Karpas-422 (cell line): Measurements from ENCODE around the gene ZBTB34. TPM values are rescaled to one million over a fixed set of nuclear protein-coding genes. Genes with fewer than 3 reads are reported as not detected.

Source experiments
- DNase-seq: peaks from one replicate; pipeline ENCODE4 v3.0.0-alpha.2; 2015
- H2AFZ ChIP-seq: fragments of 200-600 bp; sonication (generic); 2 replicates; pipeline ENCODE4 v1.6.1; 2014; ENCODE audit warnings: antibody characterized with exemption, low read length, mixed read lengths
- H3K27ac ChIP-seq: fragments of 200-600 bp; sonication (generic); 2 replicates; pipeline ENCODE4 v1.5.1; 2014; ENCODE audit warnings: mild to moderate bottlenecking, low read length, moderate library complexity
- H3K27me3 ChIP-seq: fragments of 200-600 bp; sonication (generic); 2 replicates; pipeline ENCODE4 v1.6.1; 2014; ENCODE audit warnings: low read length, mixed read lengths
- H3K36me3 ChIP-seq: fragments of 200-600 bp; sonication (generic); 2 replicates; pipeline ENCODE4 v1.6.1; 2014; ENCODE audit warnings: low read length, mixed read lengths; ENCODE audit not compliant: insufficient read depth
- H3K4me1 ChIP-seq: fragments of 200-600 bp; sonication (generic); 2 replicates; pipeline ENCODE4 v1.6.1; 2014; ENCODE audit warnings: mild to moderate bottlenecking, low read length, mixed read lengths
- H3K4me2 ChIP-seq: fragments of 200-600 bp; sonication (generic); 2 replicates; pipeline ENCODE4 v1.6.1; 2014; ENCODE audit warnings: low read length, low read depth, mild to moderate bottlenecking; ENCODE audit not compliant: poor library complexity, severe bottlenecking
- H3K4me3 ChIP-seq: fragments of 200-600 bp; sonication (generic); 2 replicates; pipeline ENCODE4 v1.5.1; 2014; ENCODE audit warnings: mild to moderate bottlenecking, antibody characterized with exemption, low read length, mixed read lengths
- H3K79me2 ChIP-seq: fragments of 200-600 bp; sonication (generic); 2 replicates; pipeline ENCODE4 v1.6.1; 2014; ENCODE audit warnings: mild to moderate bottlenecking, low read length, mixed read lengths
- H3K9ac ChIP-seq: fragments of 200-600 bp; sonication (generic); 2 replicates; pipeline ENCODE4 v1.6.0; 2014; ENCODE audit warnings: low read length
- H3K9me2 ChIP-seq: fragments of 200-600 bp; sonication (generic), shearing (Covaris generic); replicated peaks from 2 replicates; pipeline ENCODE4 v1.6.0; 2014; ENCODE audit warnings: mild to moderate bottlenecking, low read length, moderate library complexity; ENCODE audit not compliant: insufficient read depth
- H3K9me3 ChIP-seq: fragments of 300-700, 200-600 bp; sonication (generic); 2 replicates; pipeline ENCODE4 v1.6.1; 2014; ENCODE audit warnings: low read length, mixed read lengths
- H4K20me1 ChIP-seq: fragments of 200-600 bp; sonication (generic); 2 replicates; pipeline ENCODE4 v1.6.1; 2014; ENCODE audit warnings: mild to moderate bottlenecking, antibody characterized with exemption, low read length, low read depth; ENCODE audit not compliant: insufficient read depth
- total RNA-seq: library from RNA; depleted of rRNA; stranded (reverse); fragments of >200 nt; shearing (Covaris generic); gene quantifications from 2 replicates; pipeline ENCODE4 v1.2.3, GENCODE V29; 2014; ENCODE audit warnings: low replicate concordance

ZBTB34 gene
- total RNA-seq, 1 experiment from 2014 or later, result 8.1 TPM

GRCh38 chr9:126906091-126906490 is 45.7 kb downstream of the ZBTB34 start:
- no peak for DNase-seq
- H4K20me1 ChIP-seq, result no peaks in the 10 kb centered on the region

GRCh38 chr9:126907058-126907457 is 46.6 kb downstream of the ZBTB34 start:
- Histone ChIP-seq H3K36me3 (no peaks in the 10 kb centered on the region), H3K79me2 (no peaks in the 10 kb centered on the region), H3K9me3 (no peaks in the 10 kb centered on the region), H2AFZ (no peak overlapping the region), H3K4me2 (no peak overlapping the region), H3K27ac (no peak overlapping the region), H3K9ac (no peak overlapping the region), H3K4me3 (no peak overlapping the region), H3K4me1 (no peaks in the 10 kb centered on the region), H4K20me1 (no peaks in the 10 kb centered on the region), H3K27me3 (no peaks in the 10 kb centered on the region), H3K9me2 (no peaks in the 10 kb centered on the region)
- DNase-seq, result no peak

More at GRCh38 chr9:126906091-126906490, 45.7 kb downstream of the ZBTB34 start:
- Histone ChIP-seq H3K9me3 (no peaks in the 10 kb centered on the region), H3K79me2 (no peaks in the 10 kb centered on the region), H3K4me2 (no peak overlapping the region), H3K9me2 (no peaks in the 10 kb centered on the region), H3K4me3 (no peak overlapping the region), H2AFZ (no peak overlapping the region), H3K36me3 (no peaks in the 10 kb centered on the region), H3K9ac (no peak overlapping the region), H3K4me1 (no peaks in the 10 kb centered on the region), H3K27ac (no peak overlapping the region), H3K27me3 (no peaks in the 10 kb centered on the region)

GRCh38 chr9:126914458-126915280 is 54.2 kb downstream of the ZBTB34 start, which contains the start of gene RALGPS1:
Gene RALGPS1, plus strand, starts transcription at chr9:126914782. Its CDS starts 47,508 bp downstream, at chr9:126962290.
- Histone ChIP-seq H3K9me2 (no peaks in the 10 kb centered on the region), H3K27me3 (no peaks in the 10 kb centered on the region), H3K9me3 (no peaks in the 10 kb centered on the region), H4K20me1 (peaks cover 28% of the 10 kb centered on the region; the same call in 1 of the 2 replicates), H3K36me3 (no peaks in the 10 kb centered on the region), H3K4me1 (peaks cover 20% of the 10 kb centered on the region), H3K79me2 (no peaks in the 10 kb centered on the region), H3K9ac (peak within 1 kb of the TSS; percentile 62), H3K27ac (no peak within 1 kb of the TSS), H2AFZ (peak within 1 kb of the TSS; percentile 60; the same call in 1 of the 2 replicates), H3K4me2 (peak within 1 kb of the TSS; percentile 73), H3K4me3 (peak within 1 kb of the TSS; percentile 63)
- DNase-seq, result peak; percentile 97

- H3K36me3 ChIP-seq, result no peaks in the 10 kb centered on the region
- no peak for DNase-seq
- no peak overlapping the region for H2AFZ ChIP-seq
- H3K9me3 ChIP-seq, result no peaks in the 10 kb centered on the region
- H3K27ac ChIP-seq, result no peak overlapping the region
- H3K9me2 ChIP-seq, result no peaks in the 10 kb centered on the region
- peak overlapping the region; percentile 62; the same call in 1 of the 2 replicates for H3K4me3 ChIP-seq
- H3K9ac ChIP-seq, result no peak overlapping the region
- peaks cover 35% of the 10 kb centered on the region; the same call in 1 of the 2 replicates for H4K20me1 ChIP-seq
- H3K4me1 ChIP-seq, result peaks cover 20% of the 10 kb centered on the region
- peak overlapping the region; percentile 54 for H3K4me2 ChIP-seq
- H3K27me3 ChIP-seq, result no peaks in the 10 kb centered on the region
- no peaks in the 10 kb centered on the region for H3K79me2 ChIP-seq
These were observed 54.9 kb downstream of the ZBTB34 start for GRCh38 chr9:126915281-126915816.

- Histone ChIP-seq H3K79me2 (no peaks in the 10 kb centered on the region), H4K20me1 (peaks cover 42% of the 10 kb centered on the region; the same call in 1 of the 2 replicates), H2AFZ (no peak overlapping the region), H3K27ac (no peak overlapping the region), H3K4me2 (peak overlapping the region; percentile 54), H3K9ac (no peak overlapping the region), H3K9me2 (no peaks in the 10 kb centered on the region), H3K27me3 (no peaks in the 10 kb centered on the region), H3K4me3 (peak overlapping the region; percentile 62; the same call in 1 of the 2 replicates), H3K9me3 (no peaks in the 10 kb centered on the region), H3K4me1 (peaks cover 20% of the 10 kb centered on the region), H3K36me3 (no peaks in the 10 kb centered on the region)
- DNase-seq, result no peak
These were observed 55.6 kb downstream of the ZBTB34 start for GRCh38 chr9:126915846-126916543.

- DNase-seq, result peak; percentile 56
- Histone ChIP-seq H3K36me3 (no peaks in the 10 kb centered on the region), H2AFZ (no peak overlapping the region), H3K79me2 (no peaks in the 10 kb centered on the region), H3K9me2 (no peaks in the 10 kb centered on the region), H3K4me3 (no peak overlapping the region), H3K9ac (no peak overlapping the region), H3K4me1 (peaks cover 20% of the 10 kb centered on the region), H3K27me3 (no peaks in the 10 kb centered on the region), H3K9me3 (no peaks in the 10 kb centered on the region), H4K20me1 (peaks cover 49% of the 10 kb centered on the region; the same call in 1 of the 2 replicates), H3K4me2 (no peak overlapping the region), H3K27ac (no peak overlapping the region)
These were observed 56.5 kb downstream of the ZBTB34 start for GRCh38 chr9:126916909-126917308.

- Histone ChIP-seq H3K27me3 (no peaks in the 10 kb centered on the region), H3K27ac (no peak overlapping the region), H3K9ac (no peak overlapping the region), H3K4me3 (no peak overlapping the region), H3K36me3 (no peaks in the 10 kb centered on the region), H3K9me3 (no peaks in the 10 kb centered on the region), H3K79me2 (no peaks in the 10 kb centered on the region), H3K4me1 (peaks cover 16% of the 10 kb centered on the region), H3K4me2 (no peak overlapping the region), H3K9me2 (no peaks in the 10 kb centered on the region), H4K20me1 (peaks cover 71% of the 10 kb centered on the region), H2AFZ (no peak overlapping the region)
- no peak for DNase-seq
These were observed 58.8 kb downstream of the ZBTB34 start for GRCh38 chr9:126919193-126919592.

GRCh38 chr9:126925876-126926275 is 65.4 kb downstream of the ZBTB34 start:
- no peaks in the 10 kb centered on the region for H3K36me3 ChIP-seq
- no peaks in the 10 kb centered on the region for H3K9me3 ChIP-seq
- H3K4me3 ChIP-seq, result no peak overlapping the region
- no peak overlapping the region for H3K4me2 ChIP-seq
- H3K4me1 ChIP-seq, result no peaks in the 10 kb centered on the region
- no peaks in the 10 kb centered on the region for H3K9me2 ChIP-seq
- DNase-seq, result no peak
- H3K27me3 ChIP-seq, result no peaks in the 10 kb centered on the region
- peaks cover 41% of the 10 kb centered on the region for H4K20me1 ChIP-seq
- H3K79me2 ChIP-seq, result no peaks in the 10 kb centered on the region
- H2AFZ ChIP-seq, result no peak overlapping the region
- H3K27ac ChIP-seq, result no peak overlapping the region
- H3K9ac ChIP-seq, result no peak overlapping the region
